ENCODE data around the gene INSYN2B. TPM values are rescaled to one million over a fixed set of nuclear protein-coding genes. Genes with fewer than 3 reads are reported as not detected.

Gene INSYN2B
- total RNA-seq, 1 donor from 2014 or later = 0.26 TPM

- no peak overlapping the region for H2AFZ ChIP-seq (replicated peaks)
- H3K4me1 ChIP-seq = no peaks in the 10 kb centered on the region
- H3K27me3 ChIP-seq = no peaks in the 10 kb centered on the region
- no peak for DNase-seq (ENCODE audit: low spot score)
- Mint-ChIP-seq H3K27ac (no peak overlapping the region), H3K9me3 (no peaks in the 10 kb centered on the region), H3K4me3 (no peak overlapping the region), H3K27me3 (ENCODE audit: insufficient read depth, low read depth) (peaks cover 3% of the 10 kb centered on the region), H3K36me3 (no peaks in the 10 kb centered on the region), H3K4me1 (peaks cover 10% of the 10 kb centered on the region)
- no peaks in the 10 kb centered on the region for H4K20me1 ChIP-seq (ENCODE audit: low read depth)
- H3K9ac ChIP-seq = no peak overlapping the region
- no peak overlapping the region for H3K27ac ChIP-seq
- no peak overlapping the region for H3K4me2 ChIP-seq
- no peak overlapping the region for H3K4me3 ChIP-seq
- no peaks in the 10 kb centered on the region for H3F3A ChIP-seq (ENCODE audit: low read depth)
- H3K9me3 ChIP-seq (ENCODE audit: low read depth) = no peaks in the 10 kb centered on the region
- TF ChIP-seq CTCF (IDR thresholded peaks at IDR 0.05) = no peak
- TF ChIP-seq EZH2phosphoT487 (IDR thresholded peaks at IDR 0.05) = no peak
- no peak for TF ChIP-seq EZH2 (IDR thresholded peaks at IDR 0.05)
- H3K79me2 ChIP-seq (ENCODE audit: low read depth) = no peaks in the 10 kb centered on the region
- no peaks in the 10 kb centered on the region for H3K36me3 ChIP-seq
Measured at GRCh38 chr5:169886677-169887076, 93.6 kb downstream of the INSYN2B start.

DNA sequence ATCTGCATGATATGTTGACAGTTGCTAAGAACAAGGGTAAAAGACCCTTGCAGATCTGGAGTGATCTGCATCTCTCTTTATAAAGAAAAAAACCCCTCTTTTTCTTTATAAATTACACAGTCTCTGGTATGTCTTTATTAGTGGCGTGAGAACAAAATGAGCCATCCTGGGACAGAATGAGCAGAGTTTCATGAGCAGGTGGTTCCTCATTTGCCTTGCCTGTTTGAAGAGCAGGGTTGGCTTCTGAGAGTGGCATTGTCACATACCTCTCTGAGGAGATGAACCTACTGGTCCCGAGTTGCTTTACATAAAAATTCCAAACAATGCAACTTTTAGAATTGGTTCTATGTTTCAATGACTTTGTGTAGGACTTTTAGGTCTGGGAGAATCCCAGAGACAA is 94.3 kb downstream of the INSYN2B start:
- TF ChIP-seq EZH2 (IDR thresholded peaks at IDR 0.05) = no peak
- no peak for TF ChIP-seq CTCF (IDR thresholded peaks at IDR 0.05)
- TF ChIP-seq EZH2phosphoT487 (IDR thresholded peaks at IDR 0.05) = no peak

GRCh38 chr5:169881702-169882303 is 98.5 kb downstream of the INSYN2B start:
- no peaks in the 10 kb centered on the region for H3F3A ChIP-seq (ENCODE audit: low read depth)
- TF ChIP-seq EZH2 (IDR thresholded peaks at IDR 0.05) (no peak), CTCF (IDR thresholded peaks at IDR 0.05) (no peak), EZH2phosphoT487 (IDR thresholded peaks at IDR 0.05) (no peak)
- H3K79me2 ChIP-seq (ENCODE audit: low read depth) = no peaks in the 10 kb centered on the region
- peaks cover 10% of the 10 kb centered on the region for H3K4me1 Mint-ChIP-seq
- H3K27ac Mint-ChIP-seq = no peak overlapping the region
- H2AFZ ChIP-seq (replicated peaks) = no peak overlapping the region
- H3K4me2 ChIP-seq = no peak overlapping the region
- H3K4me1 ChIP-seq = peaks cover 9% of the 10 kb centered on the region
- no peaks in the 10 kb centered on the region for H3K36me3 Mint-ChIP-seq
- H3K9me3 Mint-ChIP-seq = no peaks in the 10 kb centered on the region
- H3K4me3 ChIP-seq = no peak overlapping the region
- no peak overlapping the region for H3K9ac ChIP-seq
- H3K27me3 Mint-ChIP-seq (ENCODE audit: insufficient read depth, low read depth) = peaks cover 3% of the 10 kb centered on the region
- H3K27me3 ChIP-seq = no peaks in the 10 kb centered on the region
- DNase-seq (ENCODE audit: low spot score) = no peak
- H3K9me3 ChIP-seq (ENCODE audit: low read depth) = no peaks in the 10 kb centered on the region
- H3K4me3 Mint-ChIP-seq = no peak overlapping the region
- no peaks in the 10 kb centered on the region for H3K36me3 ChIP-seq
- H4K20me1 ChIP-seq (ENCODE audit: low read depth) = no peaks in the 10 kb centered on the region
- H3K27ac ChIP-seq = no peak overlapping the region

More for the DNA sequence above, 94.3 kb downstream of the INSYN2B start:
- Histone ChIP-seq H2AFZ (replicated peaks) (no peak overlapping the region), H3K9ac (no peak overlapping the region), H3K27me3 (no peaks in the 10 kb centered on the region), H3K4me1 (no peaks in the 10 kb centered on the region), H3F3A (ENCODE audit: low read depth) (no peaks in the 10 kb centered on the region), H3K36me3 (no peaks in the 10 kb centered on the region), H3K79me2 (ENCODE audit: low read depth) (no peaks in the 10 kb centered on the region), H3K4me2 (no peak overlapping the region), H3K9me3 (ENCODE audit: low read depth) (no peaks in the 10 kb centered on the region), H3K4me3 (no peak overlapping the region), H3K27ac (no peak overlapping the region), H4K20me1 (ENCODE audit: low read depth) (no peaks in the 10 kb centered on the region)
- Mint-ChIP-seq H3K27ac (no peak overlapping the region), H3K4me3 (no peak overlapping the region), H3K27me3 (ENCODE audit: insufficient read depth, low read depth) (peaks cover 3% of the 10 kb centered on the region), H3K4me1 (peaks cover 10% of the 10 kb centered on the region), H3K9me3 (no peaks in the 10 kb centered on the region), H3K36me3 (no peaks in the 10 kb centered on the region)
- DNase-seq (ENCODE audit: low spot score) = no peak

Measured in neural progenitor cell (in vitro differentiated cells).